ENCODE data around the gene NUP93. TPM values are rescaled to one million over a fixed set of nuclear protein-coding genes. Genes with fewer than 3 reads are reported as not detected.

NUP93 gene
- total RNA-seq, 2 experiments from 2014 or later: 45.6 to 47.2 TPM

DNA sequence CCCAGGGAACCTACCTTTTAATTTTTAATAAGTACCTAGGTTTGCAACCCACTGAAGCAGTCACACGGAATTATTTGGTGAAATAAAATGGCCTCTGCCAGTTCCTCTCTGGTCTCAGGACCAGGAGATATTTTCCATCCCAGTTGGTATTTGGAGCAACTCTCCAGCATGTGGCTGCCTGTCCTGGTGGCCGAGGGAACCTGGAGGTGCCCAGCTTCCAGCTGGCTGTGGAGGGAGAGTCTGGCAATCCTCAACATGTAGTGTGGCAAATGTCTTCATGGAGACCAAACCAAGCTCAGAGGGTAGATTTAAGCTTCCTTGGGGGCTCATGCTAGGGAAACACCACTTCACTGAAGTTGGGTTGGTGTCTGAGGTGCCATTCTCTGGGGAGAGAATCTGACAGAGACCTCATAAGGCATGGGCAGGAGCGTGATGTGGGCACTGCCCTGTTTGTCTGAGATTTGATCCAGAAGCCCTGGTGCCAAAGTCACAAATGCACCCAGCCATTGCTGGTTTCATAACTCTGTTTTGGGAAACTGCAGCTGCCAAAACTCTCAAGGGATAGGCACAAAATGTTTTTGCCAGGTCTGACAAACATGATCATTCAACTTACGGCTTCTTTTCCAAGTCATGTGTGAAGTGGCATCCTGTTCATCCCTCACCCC lies 44.9 kb upstream of the NUP93 start:
- H3K9me3 Mint-ChIP-seq: no peaks in the 10 kb centered on the region
- H3K4me1 Mint-ChIP-seq (ENCODE audit: low read depth): peaks cover 27% of the 10 kb centered on the region
- no peak for ATAC-seq (ENCODE audit: poor library complexity)
- no peak overlapping the region for H3K4me3 Mint-ChIP-seq
- Histone ChIP-seq H3K4me3 (ENCODE audit: low read length) (no peak overlapping the region), H3K27me3 (ENCODE audit: control insufficient read depth in 1 of 2, insufficient read depth in 2 of 2, low read length in 2 of 2) (no peaks in the 10 kb centered on the region), H3K36me3 (ENCODE audit: insufficient read depth, low read length) (no peaks in the 10 kb centered on the region), H3K27ac (ENCODE audit: low read depth in 1 of 2, low read length in 2 of 2) (no peak overlapping the region), H3K4me1 (ENCODE audit: insufficient read depth, low read length) (peaks cover 28% of the 10 kb centered on the region), H3K9me3 (ENCODE audit: control insufficient read depth in 1 of 2, insufficient read depth in 1 of 2, low read length in 2 of 2) (peaks cover 0 to 3% of the 10 kb centered on the region in 2 experiments)
- H3K36me3 Mint-ChIP-seq (ENCODE audit: low read depth): peaks cover 8% of the 10 kb centered on the region
- no peak overlapping the region for H3K27ac Mint-ChIP-seq
- CTCF ChIA-PET: no interaction called here
- H3K27me3 Mint-ChIP-seq: no peaks in the 10 kb centered on the region
- intact Hi-C loops (cut with DNase I, micrococcal nuclease): loop anchor here in 1 of 2 experiments (5.0 kb wide), 1 partner anchor 108 kb away; no protein-coding TSS in a partner anchor
- POLR2A ChIA-PET: no interaction called here
- no peak for TF ChIP-seq CTCF (IDR thresholded peaks at IDR 0.05)
- no peak for DNase-seq

DNA sequence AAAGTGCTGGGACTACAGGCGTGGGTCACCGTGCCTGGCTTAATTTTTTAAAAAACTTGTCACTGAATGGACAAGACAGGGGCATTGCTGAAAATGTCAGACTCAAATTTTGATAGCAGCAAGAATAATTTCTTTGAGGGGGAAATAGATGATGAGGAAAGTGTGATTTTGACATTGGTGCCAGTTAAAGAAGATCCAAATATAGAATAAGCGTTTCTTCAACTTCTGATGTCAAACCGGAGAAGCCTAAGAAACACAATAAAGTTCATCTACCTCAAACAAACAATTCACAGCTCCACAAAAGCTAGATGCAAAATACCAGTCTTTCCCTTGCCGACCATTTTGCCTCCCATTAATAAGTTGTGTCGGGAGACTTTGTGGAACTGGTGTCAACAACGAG lies 43.2 kb upstream of the NUP93 start:
- Histone ChIP-seq H3K4me1 (ENCODE audit: insufficient read depth, low read length) (peaks cover 22% of the 10 kb centered on the region), H3K9me3 (ENCODE audit: control insufficient read depth in 1 of 2, insufficient read depth in 1 of 2, low read length in 2 of 2) (peaks cover 0 to 7% of the 10 kb centered on the region in 2 experiments), H3K27ac (ENCODE audit: low read depth in 1 of 2, low read length in 2 of 2) (no peak overlapping the region), H3K27me3 (ENCODE audit: control insufficient read depth in 1 of 2, insufficient read depth in 2 of 2, low read length in 2 of 2) (no peaks in the 10 kb centered on the region), H3K36me3 (ENCODE audit: insufficient read depth, low read length) (no peaks in the 10 kb centered on the region), H3K4me3 (ENCODE audit: low read length) (no peak overlapping the region)
- ATAC-seq (ENCODE audit: poor library complexity) (no peak), DNase-seq (no peak)
- POLR2A ChIA-PET: no interaction called here
- no peak overlapping the region for H3K4me3 Mint-ChIP-seq
- no peak for TF ChIP-seq CTCF (IDR thresholded peaks at IDR 0.05)
- H3K4me1 Mint-ChIP-seq (ENCODE audit: low read depth): peaks cover 21% of the 10 kb centered on the region
- no peak overlapping the region for H3K27ac Mint-ChIP-seq
- CTCF ChIA-PET: no interaction called here
- no peaks in the 10 kb centered on the region for H3K27me3 Mint-ChIP-seq
- intact Hi-C loops (cut with DNase I, micrococcal nuclease): no loop called here
- H3K36me3 Mint-ChIP-seq (ENCODE audit: low read depth): peaks cover 8% of the 10 kb centered on the region
- H3K9me3 Mint-ChIP-seq: no peaks in the 10 kb centered on the region

GRCh38 chr16:56688762-56689161 lies 41.2 kb upstream of the NUP93 start:
- intact Hi-C loops (cut with DNase I, micrococcal nuclease): no loop called here
- Mint-ChIP-seq H3K27ac (no peak overlapping the region), H3K27me3 (no peaks in the 10 kb centered on the region), H3K36me3 (ENCODE audit: low read depth) (peaks cover 5% of the 10 kb centered on the region), H3K9me3 (no peaks in the 10 kb centered on the region), H3K4me3 (no peak overlapping the region), H3K4me1 (ENCODE audit: low read depth) (peaks cover 8% of the 10 kb centered on the region)
- Histone ChIP-seq H3K9me3 (ENCODE audit: control insufficient read depth in 1 of 2, insufficient read depth in 1 of 2, low read length in 2 of 2) (peaks cover 0 to 7% of the 10 kb centered on the region in 2 experiments), H3K4me1 (ENCODE audit: insufficient read depth, low read length) (peaks cover 4% of the 10 kb centered on the region), H3K27me3 (ENCODE audit: control insufficient read depth in 1 of 2, insufficient read depth in 2 of 2, low read length in 2 of 2) (no peaks in the 10 kb centered on the region), H3K27ac (ENCODE audit: low read depth in 1 of 2, low read length in 2 of 2) (no peak overlapping the region), H3K36me3 (ENCODE audit: insufficient read depth, low read length) (no peaks in the 10 kb centered on the region), H3K4me3 (ENCODE audit: low read length) (no peak overlapping the region)
- TF ChIP-seq CTCF (IDR thresholded peaks at IDR 0.05): no peak
- ATAC-seq (ENCODE audit: poor library complexity): no peak
- no peak for DNase-seq
- ChIA-PET CTCF (no interaction called here), POLR2A (no interaction called here)

Data from CD4-positive, alpha-beta T cell (primary cell).